ENCODE measurements around the gene CINP. TPM values are rescaled to one million over a fixed set of nuclear protein-coding genes. Genes with fewer than 3 reads are reported as not detected.

The CINP gene
- total RNA-seq, 4 donors from 2014 or later: 5.8 to 29.9 (median 24.8) TPM

DNA sequence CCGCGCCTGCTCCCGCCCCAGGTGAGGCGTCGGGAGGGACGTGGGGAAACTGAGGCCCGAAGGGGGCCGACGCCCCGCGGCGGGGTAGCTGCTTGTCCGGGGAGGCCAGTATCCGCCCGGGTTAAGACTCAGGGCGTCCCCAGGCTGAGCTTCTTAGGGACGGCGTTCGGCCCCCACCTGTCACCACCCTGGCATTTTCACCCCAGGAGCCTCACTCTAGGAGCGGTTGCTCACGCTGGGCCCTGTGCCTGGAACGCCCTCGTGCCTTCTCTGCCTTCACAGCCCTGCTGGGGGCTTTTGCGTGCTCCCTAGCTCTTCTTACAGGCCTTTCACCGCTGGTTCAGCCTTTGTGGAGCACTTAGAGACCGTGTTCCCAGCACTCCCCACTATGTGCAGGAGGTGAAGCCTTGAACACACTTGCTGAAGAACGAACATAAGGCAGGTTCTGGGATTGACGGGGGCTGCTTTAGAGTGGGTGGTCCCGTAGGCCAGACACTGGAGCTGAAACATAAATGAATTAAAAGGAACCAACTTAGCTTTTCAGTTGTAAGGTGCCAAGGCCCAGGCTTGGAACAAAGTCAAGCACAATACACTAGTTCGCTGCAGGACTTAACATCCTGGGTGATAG lies 42.5 kb downstream of the CINP start:
- peaks cover 0 to 44% (median 9%) of the 10 kb centered on the region in 4 donors for H3K4me1 ChIP-seq
- no peaks in the 10 kb centered on the region for H3K9me3 ChIP-seq
- no peaks in the 10 kb centered on the region for H3K27me3 ChIP-seq
- TF ChIP-seq, protein P1, sequence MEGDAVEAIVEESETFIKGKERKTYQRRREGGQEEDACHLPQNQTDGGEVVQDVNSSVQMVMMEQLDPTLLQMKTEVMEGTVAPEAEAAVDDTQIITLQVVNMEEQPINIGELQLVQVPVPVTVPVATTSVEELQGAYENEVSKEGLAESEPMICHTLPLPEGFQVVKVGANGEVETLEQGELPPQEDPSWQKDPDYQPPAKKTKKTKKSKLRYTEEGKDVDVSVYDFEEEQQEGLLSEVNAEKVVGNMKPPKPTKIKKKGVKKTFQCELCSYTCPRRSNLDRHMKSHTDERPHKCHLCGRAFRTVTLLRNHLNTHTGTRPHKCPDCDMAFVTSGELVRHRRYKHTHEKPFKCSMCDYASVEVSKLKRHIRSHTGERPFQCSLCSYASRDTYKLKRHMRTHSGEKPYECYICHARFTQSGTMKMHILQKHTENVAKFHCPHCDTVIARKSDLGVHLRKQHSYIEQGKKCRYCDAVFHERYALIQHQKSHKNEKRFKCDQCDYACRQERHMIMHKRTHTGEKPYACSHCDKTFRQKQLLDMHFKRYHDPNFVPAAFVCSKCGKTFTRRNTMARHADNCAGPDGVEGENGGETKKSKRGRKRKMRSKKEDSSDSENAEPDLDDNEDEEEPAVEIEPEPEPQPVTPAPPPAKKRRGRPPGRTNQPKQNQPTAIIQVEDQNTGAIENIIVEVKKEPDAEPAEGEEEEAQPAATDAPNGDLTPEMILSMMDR (IDR thresholded peaks at IDR 0.05): no peak
- no peak for TF ChIP-seq POLR2A (IDR thresholded peaks at IDR 0.05)
- H3K36me3 ChIP-seq: no peaks in the 10 kb centered on the region
- peak overlapping the region; percentile 82 to 93 (median 92) for H3K27ac ChIP-seq
- H3K4me3 ChIP-seq: peak overlapping the region; percentile 65 to 92 (median 76)
- peak; percentile 53 to 68 (median 64) for DNase-seq

- H3K9me3 ChIP-seq: no peaks in the 10 kb centered on the region
- TF ChIP-seq, protein P1 (IDR thresholded peaks at IDR 0.05): no peak
- TF ChIP-seq POLR2A (IDR thresholded peaks at IDR 0.05): peak in 1 of 2 donors; percentile 63
- peak within 1 kb of the TSS; percentile 82 to 93 (median 92) for H3K27ac ChIP-seq
- peaks cover 0 to 47% (median 9%) of the 10 kb centered on the region in 4 donors for H3K4me1 ChIP-seq
- H3K27me3 ChIP-seq: no peaks in the 10 kb centered on the region
- H3K4me3 ChIP-seq: peak within 1 kb of the TSS; percentile 65 to 92 (median 76)
- H3K36me3 ChIP-seq: no peaks in the 10 kb centered on the region
- DNase-seq: peak; percentile 90 to 97 (median 93)
These were observed 43.2 kb downstream of the CINP start, which contains the start of gene ZNF839 for GRCh38 chr14:102319351-102320032. ZNF839 (plus strand) TSS chr14:102319746; CDS start chr14:102319766, 20 bp downstream.

- Histone ChIP-seq H3K4me1 (peaks cover 0 to 48% (median 9%) of the 10 kb centered on the region in 4 donors), H3K36me3 (no peaks in the 10 kb centered on the region), H3K9me3 (no peaks in the 10 kb centered on the region), H3K4me3 (peak overlapping the region; percentile 65 to 92 (median 76)), H3K27ac (peak overlapping the region; percentile 82 to 93 (median 92)), H3K27me3 (no peaks in the 10 kb centered on the region)
- no peak for DNase-seq
- TF ChIP-seq, protein P1 (IDR thresholded peaks at IDR 0.05): no peak
- TF ChIP-seq POLR2A (IDR thresholded peaks at IDR 0.05): no peak
These were observed 43.9 kb downstream of the CINP start for GRCh38 chr14:102318781-102319276.

DNA sequence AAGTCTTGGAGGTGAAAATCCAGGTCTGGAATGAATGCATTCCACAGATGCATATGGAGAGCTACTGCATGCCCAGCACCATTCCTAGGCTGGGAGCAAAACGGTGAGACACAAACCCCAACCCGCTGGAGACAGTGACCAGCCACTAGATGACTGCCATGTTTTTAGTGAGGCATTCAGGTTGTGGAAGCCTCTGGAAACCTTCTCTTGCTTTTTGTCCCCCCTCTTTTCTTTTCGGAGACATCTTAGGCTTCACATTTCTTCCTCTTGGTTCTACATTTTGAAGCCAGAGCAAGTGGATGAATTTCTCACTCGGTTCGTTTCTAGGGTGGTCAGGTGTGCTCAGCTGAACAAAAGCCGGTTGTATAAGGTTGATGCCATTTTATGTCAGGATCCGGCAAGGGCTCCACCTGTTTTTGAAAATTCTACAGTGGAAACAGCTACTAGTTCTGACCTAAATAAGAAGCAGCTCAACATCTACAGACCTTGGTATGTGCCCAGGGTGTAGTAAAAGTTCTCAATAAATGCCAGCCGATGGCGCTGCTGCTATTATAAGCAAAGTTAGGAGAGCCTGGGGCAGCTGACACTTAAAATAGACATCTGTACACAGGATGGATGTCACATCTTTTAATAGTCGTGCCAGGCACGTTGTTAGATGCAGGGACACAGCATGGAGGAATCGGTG lies 45.0 kb downstream of the CINP start:
- DNase-seq: peak in 2 of 3 donors; percentile 36 to 66
- no peak for TF ChIP-seq POLR2A (IDR thresholded peaks at IDR 0.05)
- TF ChIP-seq, protein P1 (IDR thresholded peaks at IDR 0.05): peak in 4 of 6 experiments; percentile 10 to 49 (median 34)
- H3K4me3 ChIP-seq: peak overlapping the region; percentile 39 to 58 (median 52)
- no peaks in the 10 kb centered on the region for H3K27me3 ChIP-seq
- H3K9me3 ChIP-seq: no peaks in the 10 kb centered on the region
- H3K27ac ChIP-seq: peak overlapping the region; percentile 71 to 93 (median 81)
- H3K4me1 ChIP-seq: peaks cover 0 to 40% (median 9%) of the 10 kb centered on the region in 4 donors
- H3K36me3 ChIP-seq: no peaks in the 10 kb centered on the region
